IMR-90 (cell line): ENCODE data around the gene CMKLR1. TPM values are rescaled to one million over a fixed set of nuclear protein-coding genes. Genes with fewer than 3 reads are reported as not detected.

Experiments used
- ATAC-seq: fragments of 200-7000 bp; cut with Tn5 transposase; 2 replicates; pipeline ENCODE4 v1.9.1; 2020; ENCODE audit warnings: low read depth, mild to moderate bottlenecking, moderate library complexity
- BruUV-seq: library from RNA; stranded (reverse); fragments of 400-500 nt; replicated peaks from 2 replicates; lab custom pipeline; 2021; lab: Mats Ljungman, UMichigan
- CTCF ChIA-PET: fragments of 300-600 bp; formaldehyde crosslinking; extraction: SDS; loops from one replicate; lab custom pipeline; 2021; ENCODE audit warnings: antibody characterized with exemption; lab: Yijun Ruan, JAX
- POLR2A ChIA-PET: fragments of 300-600 bp; sonication (Branson Sonifier 250); formaldehyde crosslinking; loops from one replicate; lab custom pipeline; 2022; ENCODE audit warnings: antibody characterized with exemption; ENCODE audit not compliant: unreplicated experiment; lab: Charles Lee
- DNase-seq: peaks from one replicate; pipeline ENCODE4 v3.0.0; 2013
- H2AFZ ChIP-seq: replicated peaks from 2 replicates; pipeline ENCODE3; 2013; ENCODE audit warnings: low read length, mild to moderate bottlenecking; ENCODE audit not compliant: poor library complexity
- H2AK5ac ChIP-seq: 2 replicates; pipeline ENCODE4 v1.6.1; 2013; ENCODE audit warnings: low read depth, low read length, inconsistent platforms
- H2AK9ac ChIP-seq: replicated peaks from 2 replicates; pipeline ENCODE3; 2013; ENCODE audit warnings: mild to moderate bottlenecking, low read depth, low read length, moderate library complexity; ENCODE audit not compliant: poor library complexity
- H2BK120ac ChIP-seq: 2 replicates; pipeline ENCODE4 v1.6.1; 2013; ENCODE audit warnings: low read depth, low read length, inconsistent platforms
- H2BK15ac ChIP-seq: 3 replicates; pipeline ENCODE4 v1.6.1; 2013; ENCODE audit warnings: low read depth, low read length, inconsistent platforms
- H2BK20ac ChIP-seq: 2 replicates; pipeline ENCODE4 v1.6.1; 2013; ENCODE audit warnings: low read depth, mild to moderate bottlenecking, inconsistent platforms, low read length, moderate library complexity
- H2BK5ac ChIP-seq: 2 replicates; pipeline ENCODE4 v1.6.1; 2013; ENCODE audit warnings: mild to moderate bottlenecking, low read depth, low read length, inconsistent platforms; ENCODE audit not compliant: poor library complexity, severe bottlenecking
- H3K14ac ChIP-seq: replicated peaks from 2 replicates; pipeline ENCODE4 v1.6.1; 2013; ENCODE audit warnings: low read depth, low read length, inconsistent platforms
- H3K18ac ChIP-seq: 2 replicates; pipeline ENCODE4 v1.6.1; 2013; ENCODE audit warnings: low read depth, low read length, control low read depth
- H3K23ac ChIP-seq: 2 replicates; pipeline ENCODE4 v1.6.1; 2013; ENCODE audit warnings: low read depth, low read length, inconsistent platforms
- H3K27ac ChIP-seq: 2 replicates; pipeline ENCODE4 v1.5.1; 2013; ENCODE audit warnings: mild to moderate bottlenecking, control low read depth, low read length; ENCODE audit not compliant: insufficient read depth
- H3K27me3 ChIP-seq: 2 replicates; pipeline ENCODE4 v1.6.1; 2013; ENCODE audit warnings: low read length; ENCODE audit not compliant: control insufficient read depth, insufficient read depth
- H3K36me3 ChIP-seq: 2 replicates; pipeline ENCODE4 v1.6.1; 2013; ENCODE audit warnings: low read length, mixed read lengths; ENCODE audit not compliant: control insufficient read depth, insufficient read depth
- H3K4ac ChIP-seq: 2 replicates; pipeline ENCODE4 v1.6.1; 2013; ENCODE audit warnings: low read depth, low read length, inconsistent platforms
- H3K4me1 ChIP-seq: 2 replicates; pipeline ENCODE4 v1.6.1; 2013; ENCODE audit warnings: low read length, mixed read lengths; ENCODE audit not compliant: control insufficient read depth, insufficient read depth
- H3K4me2 ChIP-seq: 2 replicates; pipeline ENCODE4 v1.6.1; 2013; ENCODE audit warnings: low read depth, mild to moderate bottlenecking, control low read depth, low read length, moderate library complexity
- H3K4me3 ChIP-seq: 2 replicates; pipeline ENCODE4 v1.5.1; 2013; ENCODE audit warnings: low read depth, mild to moderate bottlenecking, control low read depth, low read length, moderate library complexity; ENCODE audit not compliant: insufficient read depth
- H3K56ac ChIP-seq: 2 replicates; pipeline ENCODE4 v1.6.1; 2013; ENCODE audit warnings: low read length, inconsistent platforms; ENCODE audit not compliant: insufficient read depth; ENCODE audit errors: extremely low read depth
- H3K79me1 ChIP-seq, 2 experiments: 2 replicates each; pipeline ENCODE4 v1.6.1; 2013; ENCODE audit warnings: low read length in 2 of 2, inconsistent platforms in 1 of 2, low read depth in 1 of 2
- H3K9ac ChIP-seq: 2 replicates; pipeline ENCODE4 v1.6.1; 2013; ENCODE audit warnings: low read depth, low read length, control low read depth
- H3K9me1 ChIP-seq: 2 replicates; pipeline ENCODE4 v1.6.1; 2013; ENCODE audit warnings: low read length, inconsistent platforms; ENCODE audit not compliant: insufficient read depth
- H3K9me3 ChIP-seq: 2 replicates; pipeline ENCODE4 v1.6.1; 2013; ENCODE audit warnings: low read length; ENCODE audit not compliant: control insufficient read depth, insufficient read depth
- H4K20me1 ChIP-seq: 2 replicates; pipeline ENCODE4 v1.6.1; 2013; ENCODE audit warnings: low read length, inconsistent platforms; ENCODE audit not compliant: insufficient read depth
- H4K5ac ChIP-seq: 2 replicates; pipeline ENCODE4 v1.6.1; 2013; ENCODE audit warnings: mild to moderate bottlenecking, low read depth, low read length, control low read depth
- H4K8ac ChIP-seq, 2 experiments: 2 replicates each; pipeline ENCODE4 v1.6.1; 2013; ENCODE audit warnings: low read depth in 2 of 2, low read length in 2 of 2, control low read depth in 1 of 2, inconsistent platforms in 1 of 2
- H4K91ac ChIP-seq: 2 replicates; pipeline ENCODE4 v1.6.1; 2013; ENCODE audit warnings: low read depth, low read length, inconsistent platforms; ENCODE audit not compliant: insufficient read depth
- CHD1 ChIP-seq: IDR thresholded peaks from 2 replicates; pipeline ENCODE4 v1.6.1; 2012; ENCODE audit warnings: low read depth, low read length, improper control_type of control experiment
- CTCF ChIP-seq: conservative IDR thresholded peaks from 2 replicates; pipeline ENCODE4 v1.5.1; 2012; ENCODE audit warnings: mild to moderate bottlenecking, low read depth, low read length, improper control_type of control experiment
- FOS ChIP-seq: fragments of 150-350 bp; IDR thresholded peaks from 2 replicates; pipeline ENCODE4 v1.6.1; 2016; ENCODE audit warnings: low read depth, low read length
- MAFK ChIP-seq: IDR thresholded peaks from 2 replicates; pipeline ENCODE4 v1.6.1; 2012; ENCODE audit warnings: low read depth, low read length, improper control_type of control experiment
- NFE2L2 ChIP-seq: fragments of 150-350 bp; IDR thresholded peaks from 2 replicates; pipeline ENCODE4 v1.6.1; 2016; ENCODE audit warnings: low read depth, mild to moderate bottlenecking, low read length
- POLR2A ChIP-seq: IDR thresholded peaks from 2 replicates; pipeline ENCODE4 v1.6.1; 2012; ENCODE audit warnings: mild to moderate bottlenecking, low read depth, low read length
- RFX5 ChIP-seq: IDR thresholded peaks from 2 replicates; pipeline ENCODE4 v1.8.0; 2012; ENCODE audit warnings: low read depth, mild to moderate bottlenecking, low read length, moderate library complexity
- USF2 ChIP-seq: fragments of 150-350 bp; IDR thresholded peaks from 2 replicates; pipeline ENCODE4 v1.6.1; 2017; ENCODE audit warnings: mild to moderate bottlenecking, antibody characterized with exemption, low read length, low read depth
- WGBS, 2 experiments: methylation state at CpG; one replicate each; pipeline versions ENCODE4 v1.1.5 to v1.1.7; 2013; ENCODE audit warnings: missing lambda C conversion rate in 2 of 2; ENCODE audit not compliant: insufficient read length in 1 of 2; ENCODE audit errors: extremely low coverage in 2 of 2; 5-methylcytosine and 5-hydroxymethylcytosine counted together
- dilution Hi-C: fragments of 300-500 bp; cut with HindIII; formaldehyde crosslinking; loops from one replicate; pipeline ENCODE4 v1.14.3; 2018; ENCODE audit warnings: low sequenced_read_pairs; ENCODE audit not compliant: unreplicated experiment
- in situ Hi-C: fragments of 300-500 bp; cut with MboI; formaldehyde crosslinking; loops from 3 replicates; pipeline ENCODE4 v1.14.3; 2019; ENCODE audit warnings: low sequenced_read_pairs, inconsistent platforms, mixed read lengths
- intact Hi-C: fragments of 100-400 bp; cut with micrococcal nuclease; formaldehyde crosslinking; loops from 2 replicates; pipeline ENCODE4 v1.10.0; 2022
- polyA plus RNA-seq, 3 experiments: library from polyadenylated mRNA; depleted of rRNA; stranded (reverse); fragments of >200 nt; gene quantifications; 2 replicates each; pipeline ENCODE4 v1.2.3, GENCODE V29; 2012; ENCODE audit warnings: low replicate concordance in 1 of 3
- total RNA-seq: library from RNA; depleted of rRNA; stranded (reverse); fragments of >200 nt; gene quantifications from 2 replicates; pipeline ENCODE4 v1.2.3, GENCODE V29; 2012

CMKLR1 gene
- total and polyA plus RNA-seq, 2 of the 4 experiments (the other 2 are of a cell fraction): not detected

- H3K4me3 ChIP-seq: no peak overlapping the region
- no peaks in the 10 kb centered on the region for H3K9me1 ChIP-seq
- DNase-seq (no peak), ATAC-seq (no peak)
- dilution Hi-C loops: no loop called here
- H4K91ac ChIP-seq: no peak overlapping the region
- no peaks in the 10 kb centered on the region for H3K79me1 ChIP-seq
- no peak overlapping the region for H3K4ac ChIP-seq
- no peak overlapping the region for H3K56ac ChIP-seq
- H3K9me3 ChIP-seq: no peaks in the 10 kb centered on the region
- no peak overlapping the region for H3K23ac ChIP-seq
- intact Hi-C loops: no loop called here
- H2BK5ac ChIP-seq: no peak overlapping the region
- no peak overlapping the region for H3K18ac ChIP-seq
- CTCF ChIA-PET: interaction anchor here (0.6 to 0.7 kb wide), 2 partner anchors 19 to 720 kb away, joined by 3 to 9 read pairs; no protein-coding TSS in a partner anchor
- in situ Hi-C loops: no loop called here
- H2AFZ ChIP-seq: no peak overlapping the region
- no peaks in the 10 kb centered on the region for H3K4me1 ChIP-seq
- no peak overlapping the region for H2AK9ac ChIP-seq
- TF ChIP-seq FOS (no peak), CTCF (no peak), CHD1 (no peak), RFX5 (no peak), MAFK (no peak), NFE2L2 (no peak), USF2 (no peak), POLR2A (no peak)
- no peak overlapping the region for H2BK120ac ChIP-seq
- no peaks in the 10 kb centered on the region for H3K36me3 ChIP-seq
- H3K27me3 ChIP-seq: peaks cover 9% of the 10 kb centered on the region; the same call in 1 of the 2 replicates
- H4K5ac ChIP-seq: no peak overlapping the region
- WGBS, 2 experiments: 39 to 70% methylated on average over 1 to 3 of the region's 8 CpGs
- no peak overlapping the region for H2AK5ac ChIP-seq
- H2BK20ac ChIP-seq: no peak overlapping the region
- no peak overlapping the region for H3K4me2 ChIP-seq
- no peak overlapping the region for H3K9ac ChIP-seq
- no TSS peak for BruUV-seq
- H3K27ac ChIP-seq: no peak overlapping the region
- H4K20me1 ChIP-seq: no peaks in the 10 kb centered on the region
- H3K14ac ChIP-seq: no peak overlapping the region
- H2BK15ac ChIP-seq: no peak overlapping the region
- POLR2A ChIA-PET: no interaction called here
- no peak overlapping the region for H4K8ac ChIP-seq
Observed at GRCh38 chr12:108341854-108342847, 3.0 kb upstream of the CMKLR1 start.
